Uterus (tissue), 2 donors: ENCODE data around the gene RFX2.

Source experiments
- CTCF ChIP-seq, 4 experiments: fragments of 200-600 bp in 2 of 4; fragments of 450-650 bp in 2 of 4; sonication (generic) in 2 of 4; IDR thresholded peaks; one replicate each; pipeline ENCODE4 v1.5.1; 2016 to 2019; ENCODE audit warnings: antibody characterized with exemption in 4 of 4, mild to moderate bottlenecking in 2 of 4, moderate library complexity in 1 of 4
- POLR2A ChIP-seq, 2 donors: fragments of 450-650 bp; IDR thresholded peaks; one replicate each; pipeline ENCODE4 v1.6.1; 2016; ENCODE audit warnings: antibody characterized with exemption in 2 of 2, mild to moderate bottlenecking in 1 of 2, moderate library complexity in 1 of 2

- TF ChIP-seq POLR2A (IDR thresholded peaks at IDR 0.05): no peak
- TF ChIP-seq CTCF (IDR thresholded peaks at IDR 0.05): no peak
Observed at GRCh38 chr19:6002591-6002990, 107.7 kb downstream of the RFX2 start.
